Right cardiac atrium (tissue), 5 donors: ENCODE measurements around the gene CHTF18. TPM values are rescaled to one million over a fixed set of nuclear protein-coding genes. Genes with fewer than 3 reads are reported as not detected.
"Not testable (repeated sequence)": the region's sequence is repeated elsewhere in the genome, so short reads cannot be mapped to it uniquely, and the experiment has no call there.

Source experiments
- ATAC-seq, 2 donors: fragments of 200-7000 bp; cut with Tn5 transposase; one replicate each; pipeline versions ENCODE4 v1.8.0 to v1.9.1; 2020; ENCODE audit warnings: moderate library complexity in 2 of 2, mild to moderate bottlenecking in 1 of 2
- DNase-seq, 3 donors: peaks; one replicate each; pipeline ENCODE4 v3.0.0-alpha.2; 2020
- H3K27ac ChIP-seq: one replicate; pipeline ENCODE4 v1.5.1; 2013; ENCODE audit warnings: mild to moderate bottlenecking, low read length, control low read depth, moderate library complexity
- H3K27me3 ChIP-seq: one replicate; pipeline ENCODE4 v1.6.1; 2013; ENCODE audit not compliant: control insufficient read depth, insufficient read depth
- H3K4me1 ChIP-seq: one replicate; pipeline ENCODE4 v1.6.1; 2013; ENCODE audit warnings: low read length; ENCODE audit not compliant: control insufficient read depth, insufficient read depth
- H3K4me3 ChIP-seq: one replicate; pipeline ENCODE4 v1.5.1; 2013; ENCODE audit warnings: low read length, control low read depth
- H3K9me3 ChIP-seq: one replicate; pipeline ENCODE4 v1.6.1; 2013; ENCODE audit warnings: low read length; ENCODE audit not compliant: control insufficient read depth
- WGBS: extraction: QIAGEN DNeasy Blood & Tissue Kit; methylation state at CpG from one replicate; pipeline ENCODE4 v1.1.7; 2013; 5-methylcytosine and 5-hydroxymethylcytosine counted together
- intact Hi-C, 4 donors: fragments of 100-400 bp; cut with DNase I; formaldehyde crosslinking; loops; one replicate each; pipeline versions ENCODE4 v1.11.0 to v1.14.0; 2022 to 2023
- polyA plus RNA-seq: library from polyadenylated mRNA; stranded (reverse); fragments of 200-250 nt; gene quantifications from one replicate; pipeline ENCODE4 v1.2.3, GENCODE V29; 2013
- total RNA-seq, 4 donors: library from RNA; stranded (reverse); fragmentation: NEBNext Ultra II Directional; extraction: Animal tissue kit (Norgen Biotek cat#: 25700); gene quantifications; one replicate each; pipeline ENCODE4 v1.2.1, GENCODE V29; 2021
- donor health status: healthy with polysubstance abuse.
- donor health status: DM: no; HTN: yes; CAD: no.
- donor health status: DM: no; HTN: no; CAD: no.
- donor health status: DM: no; HTN: yes; CAD: no; lungs with severe emphysema.
- donor health status: DM: yes; HTN: yes; CAD: no.

The CHTF18 gene
- total and polyA plus RNA-seq, 5 donors, result 3.4 to 6.9 (median 4.5) TPM

GRCh38 chr16:831571-832413 lies 43.4 kb downstream of the CHTF18 start:
- Histone ChIP-seq H3K4me1 (no peaks in the 10 kb centered on the region), H3K4me3 (no peak overlapping the region), H3K27ac (no peak overlapping the region), H3K27me3 (no peaks in the 10 kb centered on the region), H3K9me3 (peaks cover 2% of the 10 kb centered on the region)
- no peak for DNase-seq
- no peak for ATAC-seq
- intact Hi-C loops, result no loop called here
- WGBS, result 73% methylated on average over 27 of the region's 27 CpGs

- ATAC-seq, result no peak
- 85% methylated on average over 35 of the region's 35 CpGs for WGBS
- Histone ChIP-seq H3K9me3 (peaks cover 2% of the 10 kb centered on the region), H3K27ac (no peak overlapping the region), H3K4me3 (no peak overlapping the region), H3K27me3 (no peaks in the 10 kb centered on the region), H3K4me1 (no peaks in the 10 kb centered on the region)
- no peak for DNase-seq
- intact Hi-C loops, result no loop called here
Observed at GRCh38 chr16:832652-833336, 44.4 kb downstream of the CHTF18 start.

GRCh38 chr16:833411-833810 lies 45.0 kb downstream of the CHTF18 start:
- Histone ChIP-seq H3K4me1 (no peaks in the 10 kb centered on the region), H3K27ac (no peak overlapping the region), H3K4me3 (no peak overlapping the region), H3K27me3 (no peaks in the 10 kb centered on the region), H3K9me3 (peaks cover 2% of the 10 kb centered on the region)
- ATAC-seq (no peak), DNase-seq (no peak)
- WGBS, result 81% methylated on average over 14 of the region's 14 CpGs
- intact Hi-C loops, result no loop called here

DNA sequence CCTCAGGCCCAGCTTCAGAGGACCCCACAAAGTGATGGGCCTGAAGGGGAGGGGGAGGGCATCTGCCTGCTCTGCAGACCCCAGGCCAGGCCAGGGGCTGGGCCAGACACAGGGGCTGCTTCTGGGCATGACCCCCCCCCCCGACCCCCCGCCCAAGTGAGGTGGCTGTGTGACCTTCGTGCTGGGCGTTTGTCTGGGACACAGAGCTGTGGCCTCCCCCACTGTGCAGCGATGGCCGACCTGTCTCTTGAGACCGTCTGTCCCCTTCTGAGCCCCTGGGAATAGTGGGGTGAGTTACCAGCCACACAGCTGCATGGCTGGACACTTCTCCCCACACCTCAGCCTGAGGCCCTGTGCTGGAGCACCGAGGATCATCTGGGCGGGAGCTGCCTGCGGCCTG lies 47.0 kb downstream of the CHTF18 start:
- intact Hi-C loops, result no loop called here
- H3K27ac ChIP-seq, result no peak overlapping the region
- WGBS, result 96% methylated on average over 10 of the region's 10 CpGs
- ATAC-seq (no peak), DNase-seq (no peak)
- H3K9me3 ChIP-seq, result peaks cover 2% of the 10 kb centered on the region
- no peaks in the 10 kb centered on the region for H3K27me3 ChIP-seq
- no peak overlapping the region for H3K4me3 ChIP-seq
- no peaks in the 10 kb centered on the region for H3K4me1 ChIP-seq

DNA sequence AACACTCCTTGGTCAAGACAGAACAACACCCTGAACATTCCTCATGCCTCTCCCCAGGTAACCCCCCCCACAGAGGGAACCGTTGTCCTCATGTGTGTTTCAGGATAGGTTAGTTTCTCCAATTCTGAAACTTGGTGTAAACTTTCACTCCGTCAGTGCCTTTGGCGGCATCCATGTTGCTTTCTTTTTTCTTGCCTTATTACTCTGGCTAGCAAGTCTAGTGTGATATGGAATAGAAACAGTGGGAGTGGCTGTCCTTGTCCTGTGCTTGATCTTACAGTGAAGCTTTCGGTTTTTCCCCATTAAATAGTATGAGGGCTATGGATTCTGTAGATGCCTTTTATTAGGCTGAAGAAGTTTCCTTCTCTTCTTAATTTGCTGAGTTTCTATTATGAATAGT lies 47.8 kb downstream of the CHTF18 start:
- Histone ChIP-seq H3K9me3 (peaks cover 2% of the 10 kb centered on the region), H3K4me3 (no peak overlapping the region), H3K27me3 (no peaks in the 10 kb centered on the region), H3K4me1 (no peaks in the 10 kb centered on the region), H3K27ac (no peak overlapping the region)
- ATAC-seq (no peak), DNase-seq (no peak)
- intact Hi-C loops, result no loop called here
- WGBS, result 87% methylated on average over 4 of the region's 4 CpGs

DNA sequence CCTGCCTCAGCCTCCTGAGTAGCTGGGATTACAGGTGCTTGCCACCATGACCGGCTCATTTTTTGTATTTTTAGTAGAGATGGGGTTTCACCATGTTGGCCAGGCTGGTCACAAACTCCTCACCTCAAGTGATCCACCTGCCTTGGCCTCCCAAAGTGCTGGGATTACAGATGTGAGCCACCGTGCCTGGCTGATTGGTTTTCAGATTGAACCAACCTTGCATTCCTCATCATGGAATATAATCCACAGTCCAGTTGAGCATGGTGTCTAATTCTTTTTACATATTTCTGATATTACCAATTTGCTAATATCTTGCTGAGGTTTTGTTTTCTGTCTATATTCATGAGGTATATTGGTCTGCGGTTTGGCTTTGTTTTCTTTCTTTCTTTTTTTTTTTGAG lies 48.4 kb downstream of the CHTF18 start:
- intact Hi-C loops, H3K27me3 ChIP-seq, H3K9me3 ChIP-seq, DNase-seq, ATAC-seq, H3K27ac ChIP-seq, H3K4me1 ChIP-seq, H3K4me3 ChIP-seq: not testable (repeated sequence)
- 89% methylated on average over 3 of the region's 3 CpGs for WGBS

- intact Hi-C loops, result no loop called here
- Histone ChIP-seq H3K4me3 (no peak overlapping the region), H3K4me1 (no peaks in the 10 kb centered on the region), H3K27ac (no peak overlapping the region), H3K27me3 (no peaks in the 10 kb centered on the region), H3K9me3 (peaks cover 2% of the 10 kb centered on the region)
- 81% methylated on average over 14 of the region's 14 CpGs for WGBS
- no peak for DNase-seq
- no peak for ATAC-seq
Observed at GRCh38 chr16:838741-839140, 50.3 kb downstream of the CHTF18 start.

- Histone ChIP-seq H3K27ac (no peak overlapping the region), H3K4me3 (no peak overlapping the region), H3K9me3 (peaks cover 2% of the 10 kb centered on the region), H3K4me1 (no peaks in the 10 kb centered on the region), H3K27me3 (no peaks in the 10 kb centered on the region)
- DNase-seq (peak in 2 of 3 donors; percentile 6 to 43), ATAC-seq (no peak)
- WGBS, result 68% methylated on average over 24 of the region's 24 CpGs
- intact Hi-C loops, result no loop called here
Observed at GRCh38 chr16:839643-840408, 51.4 kb downstream of the CHTF18 start.

- Histone ChIP-seq H3K9me3 (peaks cover under 1% of the 10 kb centered on the region), H3K4me3 (no peak overlapping the region), H3K27ac (no peak overlapping the region), H3K27me3 (no peaks in the 10 kb centered on the region), H3K4me1 (no peaks in the 10 kb centered on the region)
- intact Hi-C loops, result no loop called here
- 80% methylated on average over 34 of the region's 34 CpGs for WGBS
- no peak for ATAC-seq
- DNase-seq, result peak in 2 of 3 donors; percentile 4 to 41
Observed at GRCh38 chr16:840561-841454, 52.4 kb downstream of the CHTF18 start.

DNA sequence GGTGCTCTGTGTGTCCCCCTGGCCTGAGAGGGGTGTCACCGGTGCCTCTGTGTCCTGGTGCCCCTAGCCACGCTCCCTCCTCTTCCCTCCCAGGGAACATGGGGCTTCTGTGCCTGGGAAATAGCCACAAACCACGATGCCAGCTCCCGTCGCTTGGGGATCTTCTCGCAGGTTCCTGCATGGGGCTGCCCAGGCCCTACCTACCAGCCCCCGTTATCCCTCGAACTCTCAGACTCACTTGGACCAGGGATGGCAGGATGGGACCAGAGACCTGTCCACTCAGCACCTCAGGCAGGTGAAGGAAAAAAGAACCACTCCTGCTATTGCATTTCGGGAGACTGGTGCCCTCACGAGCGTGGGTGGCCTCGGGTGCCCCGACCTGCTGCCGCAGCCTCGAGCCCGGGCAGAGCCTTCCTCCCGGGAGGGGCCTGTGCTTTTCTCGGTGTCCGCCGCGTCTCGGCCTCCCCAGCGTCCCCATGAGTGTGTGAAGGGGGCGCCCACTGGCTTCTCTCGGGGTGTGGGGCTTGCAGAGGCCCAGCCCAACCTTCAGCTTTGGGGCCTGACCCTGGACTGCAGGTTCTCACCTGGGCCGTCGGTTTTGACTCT lies 53.1 kb downstream of the CHTF18 start:
- H3K9me3 ChIP-seq, result no peaks in the 10 kb centered on the region
- ATAC-seq, result no peak
- peak in 2 of 3 donors; percentile 2 to 29 for DNase-seq
- H3K27me3 ChIP-seq, result no peaks in the 10 kb centered on the region
- no peaks in the 10 kb centered on the region for H3K4me1 ChIP-seq
- H3K27ac ChIP-seq, result no peak overlapping the region
- H3K4me3 ChIP-seq, result no peak overlapping the region
- 87% methylated on average over 27 of the region's 27 CpGs for WGBS
- intact Hi-C loops, result no loop called here
